Smooth muscle cell (in vitro differentiated cells): ENCODE data around the gene EBP. TPM values are rescaled to one million over a fixed set of nuclear protein-coding genes. Genes with fewer than 3 reads are reported as not detected.
A peak's percentile ranks its signal among the peaks of the same experiment; 100 is the strongest.

Experiments used
- DNase-seq: peaks from one replicate; lab custom pipeline; 2025; ENCODE audit not compliant: unreplicated experiment; lab: John Stamatoyannopoulos, UW
- H2AFZ ChIP-seq: fragments of 200-600 bp; sonication (generic); 2 replicates; pipeline ENCODE4 v1.6.0; 2016; ENCODE audit warnings: antibody characterized with exemption, low read depth, mild to moderate bottlenecking
- H3F3A ChIP-seq: fragments of 200-600 bp; sonication (generic); 2 replicates; pipeline ENCODE4 v1.6.0; 2017; ENCODE audit warnings: antibody characterized with exemption, low read depth
- H3K27ac ChIP-seq: fragments of 200-600 bp; sonication (generic); 2 replicates; pipeline ENCODE4 v1.5.1; 2016; ENCODE audit warnings: low read depth, mild to moderate bottlenecking
- H3K27me3 ChIP-seq: fragments of 200-600 bp; sonication (generic); 2 replicates; pipeline ENCODE4 v1.6.1; 2016; ENCODE audit warnings: low read depth, mild to moderate bottlenecking
- H3K36me3 ChIP-seq: fragments of 200-600 bp; sonication (generic); 2 replicates; pipeline ENCODE4 v1.5.1; 2016; ENCODE audit warnings: low read depth
- H3K4me1 ChIP-seq: fragments of 200-600 bp; sonication (generic); 2 replicates; pipeline ENCODE4 v1.5.1; 2016; ENCODE audit warnings: low read depth
- H3K4me2 ChIP-seq: fragments of 200-600 bp; sonication (generic); 2 replicates; pipeline ENCODE4 v1.6.0; 2016; ENCODE audit warnings: mild to moderate bottlenecking
- H3K4me3 ChIP-seq: fragments of 200-600 bp; sonication (generic); 2 replicates; pipeline ENCODE4 v1.5.1; 2016; ENCODE audit warnings: mild to moderate bottlenecking
- H3K79me2 ChIP-seq: fragments of 200-600 bp; sonication (generic); 2 replicates; pipeline ENCODE4 v1.6.0; 2016; ENCODE audit warnings: low read depth, mild to moderate bottlenecking
- H3K9ac ChIP-seq: fragments of 200-600 bp; sonication (generic); 2 replicates; pipeline ENCODE4 v1.6.0; 2016; ENCODE audit warnings: low read depth
- H3K9me3 ChIP-seq: fragments of 200-600 bp; sonication (generic); replicated peaks from 2 replicates; pipeline ENCODE4 v1.5.1; 2016; ENCODE audit warnings: low read depth
- H4K20me1 ChIP-seq: fragments of 200-600 bp; sonication (generic); 2 replicates; pipeline ENCODE4 v1.6.0; 2016; ENCODE audit warnings: low read depth
- WGBS: methylation state at CpG from one replicate; pipeline ENCODE4 v1.1.7; 2016; ENCODE audit warnings: low lambda C conversion rate; 5-methylcytosine and 5-hydroxymethylcytosine counted together
- polyA plus RNA-seq: library from polyadenylated mRNA; unstranded; fragments of >200 nt; fragmentation: Nextera tagmentation; extraction: Ambion mirVana; gene quantifications from 2 replicates; pipeline ENCODE4 v1.2.1, GENCODE V29; 2016
- total RNA-seq: library from RNA; depleted of rRNA; stranded (reverse); fragments of >200 nt; gene quantifications from 2 replicates; pipeline ENCODE4 v1.2.3, GENCODE V29; 2014
- TF ChIP-seq, protein P1 (sequence below): fragments of 200-600 bp; sonication (generic); IDR thresholded peaks from 2 replicates; pipeline ENCODE4 v1.5.1; 2017; ENCODE audit warnings: borderline replicate concordance, mild to moderate bottlenecking, antibody characterized with exemption; ENCODE audit not compliant: insufficient read depth, poor library complexity, severe bottlenecking

The EBP gene
- total and polyA plus RNA-seq, 2 experiments from 2014 or later: 63.0 to 85.5 TPM

DNA sequence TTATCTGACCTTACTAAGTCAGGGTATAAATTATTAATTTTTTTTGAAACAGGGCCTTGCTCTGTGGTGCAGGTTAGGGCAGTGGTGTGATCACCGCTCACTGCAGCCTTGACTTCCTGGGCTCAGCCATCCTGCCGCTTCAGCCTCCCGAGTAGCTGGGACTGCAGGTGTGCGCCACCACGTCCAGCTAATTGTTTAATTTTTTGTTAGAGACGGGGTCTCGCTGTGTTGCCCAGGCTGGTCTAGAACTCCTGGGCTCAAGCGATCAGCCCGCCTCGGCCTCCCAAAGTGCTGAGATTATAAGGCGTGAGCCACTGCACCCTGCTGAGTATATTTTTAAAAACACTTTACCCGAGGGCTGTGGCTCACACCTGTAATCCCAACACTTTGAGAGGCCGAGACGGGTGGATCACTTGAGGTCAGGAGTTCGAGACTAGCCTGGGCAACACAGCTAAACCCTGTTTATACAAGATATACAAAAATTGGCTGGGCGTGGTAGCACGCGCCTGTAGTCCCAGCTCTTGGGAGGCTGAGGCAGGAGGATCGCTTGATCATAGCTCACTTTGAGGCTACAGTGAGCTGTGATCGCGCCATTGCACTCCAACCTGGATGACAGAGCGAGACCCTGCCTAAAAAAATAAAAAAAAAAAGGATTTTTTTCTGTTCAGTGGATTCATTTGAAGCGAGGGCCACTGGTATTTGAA lies 17.2 kb downstream of the EBP start:
- H3K9me3 ChIP-seq: no peaks in the 10 kb centered on the region
- no peaks in the 10 kb centered on the region for H3K27me3 ChIP-seq
- DNase-seq: no peak
- H3K27ac ChIP-seq: peak overlapping the region; percentile 77
- no peaks in the 10 kb centered on the region for H3K4me1 ChIP-seq
- no peak overlapping the region for H2AFZ ChIP-seq
- H3K9ac ChIP-seq: peak overlapping the region; percentile 82
- peak overlapping the region; percentile 66 for H3K4me3 ChIP-seq
- H3K79me2 ChIP-seq: no peaks in the 10 kb centered on the region
- no peaks in the 10 kb centered on the region for H3F3A ChIP-seq
- no peak overlapping the region for H3K4me2 ChIP-seq
- no peaks in the 10 kb centered on the region for H4K20me1 ChIP-seq
- 88% methylated on average over 23 of the region's 23 CpGs for WGBS
- H3K36me3 ChIP-seq: no peaks in the 10 kb centered on the region
- TF ChIP-seq, protein P1, sequence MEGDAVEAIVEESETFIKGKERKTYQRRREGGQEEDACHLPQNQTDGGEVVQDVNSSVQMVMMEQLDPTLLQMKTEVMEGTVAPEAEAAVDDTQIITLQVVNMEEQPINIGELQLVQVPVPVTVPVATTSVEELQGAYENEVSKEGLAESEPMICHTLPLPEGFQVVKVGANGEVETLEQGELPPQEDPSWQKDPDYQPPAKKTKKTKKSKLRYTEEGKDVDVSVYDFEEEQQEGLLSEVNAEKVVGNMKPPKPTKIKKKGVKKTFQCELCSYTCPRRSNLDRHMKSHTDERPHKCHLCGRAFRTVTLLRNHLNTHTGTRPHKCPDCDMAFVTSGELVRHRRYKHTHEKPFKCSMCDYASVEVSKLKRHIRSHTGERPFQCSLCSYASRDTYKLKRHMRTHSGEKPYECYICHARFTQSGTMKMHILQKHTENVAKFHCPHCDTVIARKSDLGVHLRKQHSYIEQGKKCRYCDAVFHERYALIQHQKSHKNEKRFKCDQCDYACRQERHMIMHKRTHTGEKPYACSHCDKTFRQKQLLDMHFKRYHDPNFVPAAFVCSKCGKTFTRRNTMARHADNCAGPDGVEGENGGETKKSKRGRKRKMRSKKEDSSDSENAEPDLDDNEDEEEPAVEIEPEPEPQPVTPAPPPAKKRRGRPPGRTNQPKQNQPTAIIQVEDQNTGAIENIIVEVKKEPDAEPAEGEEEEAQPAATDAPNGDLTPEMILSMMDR: no peak

DNA sequence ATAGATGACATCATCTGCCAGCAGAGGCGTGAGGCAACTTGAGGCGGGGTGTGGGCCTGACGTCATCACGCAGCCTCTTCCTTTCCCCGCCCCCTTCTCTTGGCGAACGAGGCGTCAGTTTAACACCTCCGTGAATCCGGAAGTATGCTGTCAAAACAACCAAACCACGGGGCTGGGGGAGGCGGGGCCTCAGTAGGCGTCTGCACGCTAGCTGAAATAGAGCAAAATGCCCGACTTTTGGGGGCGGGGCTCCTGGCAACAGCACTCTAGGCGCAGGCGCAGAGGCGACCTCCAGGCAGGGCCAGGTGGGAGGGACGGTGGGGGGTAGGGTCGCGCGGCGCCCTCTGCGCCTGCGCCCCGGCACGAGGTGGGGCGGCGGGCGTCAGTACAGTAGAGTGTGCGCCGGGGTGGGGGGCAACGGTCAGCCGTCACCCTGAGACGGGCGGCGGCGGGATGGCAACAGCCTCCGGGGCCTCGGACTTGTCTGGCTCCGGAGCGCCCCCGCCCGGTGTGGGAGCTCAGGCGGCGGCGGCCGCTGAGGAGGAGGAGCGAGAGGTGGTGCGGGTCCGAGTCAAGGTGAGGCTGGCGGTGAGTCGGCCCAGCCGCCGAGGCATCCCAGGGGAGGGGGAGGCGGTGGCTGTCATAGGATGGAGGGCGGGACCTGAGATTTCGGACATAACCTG lies 17.9 kb downstream of the EBP start, which contains the start of gene TBC1D25:
Gene TBC1D25 (plus strand): TSS at position 370 of the 683 bp plus-strand sequence. CDS start 84 bp downstream, at position 454.
- H3F3A ChIP-seq: no peaks in the 10 kb centered on the region
- H2AFZ ChIP-seq: no peak within 1 kb of the TSS
- H3K79me2 ChIP-seq: no peaks in the 10 kb centered on the region
- no peaks in the 10 kb centered on the region for H3K9me3 ChIP-seq
- no peaks in the 10 kb centered on the region for H3K36me3 ChIP-seq
- H3K4me2 ChIP-seq: peak within 1 kb of the TSS; percentile 80
- peak within 1 kb of the TSS; percentile 77 for H3K27ac ChIP-seq
- H3K4me1 ChIP-seq: no peaks in the 10 kb centered on the region
- TF ChIP-seq, protein P1: peak; percentile 39
- H4K20me1 ChIP-seq: no peaks in the 10 kb centered on the region
- H3K4me3 ChIP-seq: peak within 1 kb of the TSS; percentile 66
- peak; percentile 79 for DNase-seq
- H3K9ac ChIP-seq: peak within 1 kb of the TSS; percentile 82
- 21% methylated on average over 28 of the region's 59 CpGs for WGBS
- no peaks in the 10 kb centered on the region for H3K27me3 ChIP-seq

DNA sequence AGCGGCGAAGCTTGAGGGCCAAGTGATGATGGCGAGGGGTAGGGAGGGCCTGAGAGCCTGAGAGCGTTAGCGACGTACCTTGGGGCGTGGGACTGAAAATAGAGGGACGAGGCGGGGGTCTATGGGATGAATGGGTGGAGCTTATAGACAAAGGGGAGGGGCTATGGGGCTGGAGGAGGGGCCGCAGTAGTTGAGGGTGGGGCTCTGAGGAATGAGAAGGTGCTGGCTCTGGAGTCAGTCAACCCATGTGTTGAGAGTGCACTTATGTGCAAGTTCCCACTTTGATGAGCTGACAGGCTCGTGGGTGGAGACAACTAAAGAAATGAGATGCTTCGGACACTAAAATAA lies 18.4 kb downstream of the EBP start:
- DNase-seq: no peak
- peak overlapping the region; percentile 66 for H3K4me3 ChIP-seq

More for the DNA sequence above, 18.4 kb downstream of the EBP start:
- Histone ChIP-seq H3K4me2 (peak overlapping the region; percentile 80), H3K9me3 (no peaks in the 10 kb centered on the region), H3K4me1 (no peaks in the 10 kb centered on the region), H3K27me3 (no peaks in the 10 kb centered on the region), H2AFZ (no peak overlapping the region), H3K9ac (peak overlapping the region; percentile 82), H3K27ac (peak overlapping the region; percentile 57), H3K36me3 (no peaks in the 10 kb centered on the region), H3F3A (no peaks in the 10 kb centered on the region), H4K20me1 (no peaks in the 10 kb centered on the region), H3K79me2 (no peaks in the 10 kb centered on the region)
- WGBS: 40% methylated on average over 12 of the region's 12 CpGs
- TF ChIP-seq, protein P1: no peak
